ENCODE results near the gene CDHR3. TPM values are rescaled to one million over a fixed set of nuclear protein-coding genes. Genes with fewer than 3 reads are reported as not detected.

Gene CDHR3
- polyA plus RNA-seq, 3 donors, result 0.16 TPM; not detected in 2

GRCh38 chr7:105958012-105958411 lies 5.1 kb upstream of the CDHR3 start:
- Histone ChIP-seq H3K4me2 (replicated peaks; ENCODE audit: extremely low read depth, low read length, poor library complexity, severe bottlenecking) (no peak overlapping the region), H3K79me2 (ENCODE audit: insufficient read depth, low read length) (no peaks in the 10 kb centered on the region), H3K9ac (ENCODE audit: insufficient read depth, low read length, poor library complexity, severe bottlenecking) (no peak overlapping the region), H3K4me1 (ENCODE audit: control insufficient read depth in 1 of 2, insufficient read depth in 2 of 2, low read length in 2 of 2) (no peaks in the 10 kb centered on the region), H3K27me3 (ENCODE audit: control insufficient read depth in 2 of 2, insufficient read depth in 2 of 2, low read length in 2 of 2) (no peaks in the 10 kb centered on the region), H3K27ac (ENCODE audit: low read depth in 1 of 2, low read length in 2 of 2) (no peak overlapping the region), H3K9me3 (replicated peaks in 1 of 2; ENCODE audit: control insufficient read depth in 1 of 2, insufficient read depth in 1 of 2, low read length in 2 of 2) (peaks cover 0 to 5% of the 10 kb centered on the region in 2 donors), H3K4me3 (replicated peaks in 1 of 3; ENCODE audit: low read depth in 2 of 3, low read length in 3 of 3) (no peak overlapping the region), H4K20me1 (ENCODE audit: insufficient read depth, low read length) (no peaks in the 10 kb centered on the region), H3K36me3 (replicated peaks in 1 of 2; ENCODE audit: control insufficient read depth in 1 of 2, insufficient read depth in 2 of 2, low read length in 2 of 2) (no peaks in the 10 kb centered on the region), H2AFZ (ENCODE audit: insufficient read depth, low read depth, low read length, poor library complexity, severe bottlenecking) (no peak overlapping the region)
- 92% methylated on average over 3 of the region's 3 CpGs for WGBS (ENCODE audit: insufficient coverage)
- DNase-seq, result no peak
- Mint-ChIP-seq H3K9me3 (peaks cover 0 to 11% (median 2%) of the 10 kb centered on the region in 7 donors), H3K4me1 (no peaks in the 10 kb centered on the region), H3K36me3 (no peaks in the 10 kb centered on the region), H3K4me3 (no peak overlapping the region), H3K27ac (no peak overlapping the region), H3K27me3 (ENCODE audit: low read depth in 3 of 3) (peaks cover 3 to 7% (median 5%) of the 10 kb centered on the region in 3 donors)
- TF ChIP-seq, protein P1, sequence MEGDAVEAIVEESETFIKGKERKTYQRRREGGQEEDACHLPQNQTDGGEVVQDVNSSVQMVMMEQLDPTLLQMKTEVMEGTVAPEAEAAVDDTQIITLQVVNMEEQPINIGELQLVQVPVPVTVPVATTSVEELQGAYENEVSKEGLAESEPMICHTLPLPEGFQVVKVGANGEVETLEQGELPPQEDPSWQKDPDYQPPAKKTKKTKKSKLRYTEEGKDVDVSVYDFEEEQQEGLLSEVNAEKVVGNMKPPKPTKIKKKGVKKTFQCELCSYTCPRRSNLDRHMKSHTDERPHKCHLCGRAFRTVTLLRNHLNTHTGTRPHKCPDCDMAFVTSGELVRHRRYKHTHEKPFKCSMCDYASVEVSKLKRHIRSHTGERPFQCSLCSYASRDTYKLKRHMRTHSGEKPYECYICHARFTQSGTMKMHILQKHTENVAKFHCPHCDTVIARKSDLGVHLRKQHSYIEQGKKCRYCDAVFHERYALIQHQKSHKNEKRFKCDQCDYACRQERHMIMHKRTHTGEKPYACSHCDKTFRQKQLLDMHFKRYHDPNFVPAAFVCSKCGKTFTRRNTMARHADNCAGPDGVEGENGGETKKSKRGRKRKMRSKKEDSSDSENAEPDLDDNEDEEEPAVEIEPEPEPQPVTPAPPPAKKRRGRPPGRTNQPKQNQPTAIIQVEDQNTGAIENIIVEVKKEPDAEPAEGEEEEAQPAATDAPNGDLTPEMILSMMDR (IDR thresholded peaks at IDR 0.05), result no peak
- intact Hi-C loops (cut with micrococcal nuclease), result no loop called here

GRCh38 chr7:105962353-105962752 lies 711 bp upstream of the CDHR3 start:
- DNase-seq, result no peak
- Histone ChIP-seq H3K27ac (ENCODE audit: low read depth in 1 of 2, low read length in 2 of 2) (no peak overlapping the region), H3K9me3 (replicated peaks in 1 of 2; ENCODE audit: control insufficient read depth in 1 of 2, insufficient read depth in 1 of 2, low read length in 2 of 2) (no peaks in the 10 kb centered on the region), H3K27me3 (ENCODE audit: control insufficient read depth in 2 of 2, insufficient read depth in 2 of 2, low read length in 2 of 2) (no peaks in the 10 kb centered on the region), H3K79me2 (ENCODE audit: insufficient read depth, low read length) (no peaks in the 10 kb centered on the region), H3K4me1 (ENCODE audit: control insufficient read depth in 1 of 2, insufficient read depth in 2 of 2, low read length in 2 of 2) (no peaks in the 10 kb centered on the region), H3K4me3 (replicated peaks in 1 of 3; ENCODE audit: low read depth in 2 of 3, low read length in 3 of 3) (no peak overlapping the region), H2AFZ (ENCODE audit: insufficient read depth, low read depth, low read length, poor library complexity, severe bottlenecking) (no peak overlapping the region), H3K4me2 (replicated peaks; ENCODE audit: extremely low read depth, low read length, poor library complexity, severe bottlenecking) (no peak overlapping the region), H4K20me1 (ENCODE audit: insufficient read depth, low read length) (no peaks in the 10 kb centered on the region), H3K36me3 (replicated peaks in 1 of 2; ENCODE audit: control insufficient read depth in 1 of 2, insufficient read depth in 2 of 2, low read length in 2 of 2) (no peaks in the 10 kb centered on the region), H3K9ac (ENCODE audit: insufficient read depth, low read length, poor library complexity, severe bottlenecking) (no peak overlapping the region)
- WGBS (ENCODE audit: insufficient coverage), result 100% methylated on average over 2 of the region's 7 CpGs
- Mint-ChIP-seq H3K9me3 (peaks cover 0 to 3% (median 0%) of the 10 kb centered on the region in 7 donors), H3K4me3 (no peak overlapping the region), H3K4me1 (no peaks in the 10 kb centered on the region), H3K27ac (no peak overlapping the region), H3K36me3 (no peaks in the 10 kb centered on the region), H3K27me3 (ENCODE audit: low read depth in 3 of 3) (peaks cover 1 to 11% (median 8%) of the 10 kb centered on the region in 3 donors)
- intact Hi-C loops (cut with micrococcal nuclease), result no loop called here
- TF ChIP-seq, protein P1 (IDR thresholded peaks at IDR 0.05), result no peak

Data from CD14-positive monocyte (primary cell).